Measurements from ENCODE around the gene SVEP1. TPM values are rescaled to one million over a fixed set of nuclear protein-coding genes. Genes with fewer than 3 reads are reported as not detected.

Gene SVEP1
- polyA plus RNA-seq, 1 donor (not counting 4 experiments of a cell fraction or from before 2014, with no cell fraction given): 0.14 TPM

- Histone ChIP-seq H4K20me1 (ENCODE audit: control insufficient read depth, extremely low read depth, insufficient read depth, low read length) (no peaks in the 10 kb centered on the region), H3K4me3 (ENCODE audit: control insufficient read depth in 2 of 3, extremely low read depth in 1 of 3, insufficient read depth in 2 of 3, low read depth in 1 of 3, low read length in 3 of 3) (no peak overlapping the region), H3K4me1 (ENCODE audit: control insufficient read depth, extremely low read depth, insufficient read depth, low read length) (peaks cover 10% of the 10 kb centered on the region), H3K4me2 (ENCODE audit: control insufficient read depth, extremely low read depth, insufficient read depth, low read depth, low read length) (no peak overlapping the region), H3K9me1 (ENCODE audit: control insufficient read depth, extremely low read depth, insufficient read depth, low read length) (no peaks in the 10 kb centered on the region), H3K79me2 (ENCODE audit: control insufficient read depth, insufficient read depth, low read length) (no peaks in the 10 kb centered on the region), H3K9me3 (ENCODE audit: control insufficient read depth, low read depth, low read length) (no peaks in the 10 kb centered on the region), H3K27ac (ENCODE audit: control insufficient read depth, insufficient read depth, low read length) (no peak overlapping the region), H2AFZ (ENCODE audit: control insufficient read depth, low read length) (no peak overlapping the region), H3K27me3 (ENCODE audit: control insufficient read depth, extremely low read depth, insufficient read depth, low read length) (no peaks in the 10 kb centered on the region), H3K9ac (ENCODE audit: control insufficient read depth, extremely low read depth, insufficient read depth, low read length) (no peak overlapping the region), H3K36me3 (ENCODE audit: control insufficient read depth in 2 of 2, extremely low read depth in 1 of 2, insufficient read depth in 2 of 2, low read length in 2 of 2) (no peaks in the 10 kb centered on the region)
- no peak for FAIRE-seq
- no peak for DNase-seq (ENCODE audit: low read depth, low spot score)
- dilution Hi-C loops (cut with MboI; ENCODE audit: extremely low pct_ligation_motif_present, low sequenced_read_pairs): no loop called here
- TF ChIP-seq EZH2 (IDR thresholded peaks at IDR 0.05; ENCODE audit: low read length): no peak
- TF ChIP-seq, protein P1, sequence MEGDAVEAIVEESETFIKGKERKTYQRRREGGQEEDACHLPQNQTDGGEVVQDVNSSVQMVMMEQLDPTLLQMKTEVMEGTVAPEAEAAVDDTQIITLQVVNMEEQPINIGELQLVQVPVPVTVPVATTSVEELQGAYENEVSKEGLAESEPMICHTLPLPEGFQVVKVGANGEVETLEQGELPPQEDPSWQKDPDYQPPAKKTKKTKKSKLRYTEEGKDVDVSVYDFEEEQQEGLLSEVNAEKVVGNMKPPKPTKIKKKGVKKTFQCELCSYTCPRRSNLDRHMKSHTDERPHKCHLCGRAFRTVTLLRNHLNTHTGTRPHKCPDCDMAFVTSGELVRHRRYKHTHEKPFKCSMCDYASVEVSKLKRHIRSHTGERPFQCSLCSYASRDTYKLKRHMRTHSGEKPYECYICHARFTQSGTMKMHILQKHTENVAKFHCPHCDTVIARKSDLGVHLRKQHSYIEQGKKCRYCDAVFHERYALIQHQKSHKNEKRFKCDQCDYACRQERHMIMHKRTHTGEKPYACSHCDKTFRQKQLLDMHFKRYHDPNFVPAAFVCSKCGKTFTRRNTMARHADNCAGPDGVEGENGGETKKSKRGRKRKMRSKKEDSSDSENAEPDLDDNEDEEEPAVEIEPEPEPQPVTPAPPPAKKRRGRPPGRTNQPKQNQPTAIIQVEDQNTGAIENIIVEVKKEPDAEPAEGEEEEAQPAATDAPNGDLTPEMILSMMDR (optimal IDR thresholded peaks at IDR 0.05 in 1 of 3, IDR thresholded peaks at IDR 0.05 in 1 of 3, conservative IDR thresholded peaks at IDR 0.05 in 1 of 3; ENCODE audit: extremely low read depth in 1 of 3, insufficient read depth in 2 of 3, low read length in 3 of 3): no peak
Observed at GRCh38 chr9:110446171-110446570, 133.4 kb downstream of the SVEP1 start.

GRCh38 chr9:110444911-110445310 is 134.6 kb downstream of the SVEP1 start:
- Histone ChIP-seq H3K9me3 (ENCODE audit: control insufficient read depth, low read depth, low read length) (no peaks in the 10 kb centered on the region), H3K4me3 (ENCODE audit: control insufficient read depth in 2 of 3, extremely low read depth in 1 of 3, insufficient read depth in 2 of 3, low read depth in 1 of 3, low read length in 3 of 3) (no peak overlapping the region), H3K4me1 (ENCODE audit: control insufficient read depth, extremely low read depth, insufficient read depth, low read length) (peaks cover 16% of the 10 kb centered on the region), H3K79me2 (ENCODE audit: control insufficient read depth, insufficient read depth, low read length) (no peaks in the 10 kb centered on the region), H3K9me1 (ENCODE audit: control insufficient read depth, extremely low read depth, insufficient read depth, low read length) (no peaks in the 10 kb centered on the region), H3K36me3 (ENCODE audit: control insufficient read depth in 2 of 2, extremely low read depth in 1 of 2, insufficient read depth in 2 of 2, low read length in 2 of 2) (no peaks in the 10 kb centered on the region), H2AFZ (ENCODE audit: control insufficient read depth, low read length) (no peak overlapping the region), H3K9ac (ENCODE audit: control insufficient read depth, extremely low read depth, insufficient read depth, low read length) (no peak overlapping the region), H3K27ac (ENCODE audit: control insufficient read depth, insufficient read depth, low read length) (no peak overlapping the region), H3K27me3 (ENCODE audit: control insufficient read depth, extremely low read depth, insufficient read depth, low read length) (no peaks in the 10 kb centered on the region), H4K20me1 (ENCODE audit: control insufficient read depth, extremely low read depth, insufficient read depth, low read length) (no peaks in the 10 kb centered on the region), H3K4me2 (ENCODE audit: control insufficient read depth, extremely low read depth, insufficient read depth, low read depth, low read length) (no peak overlapping the region)
- DNase-seq (ENCODE audit: low read depth, low spot score) (no peak), FAIRE-seq (no peak)
- dilution Hi-C loops (cut with MboI; ENCODE audit: extremely low pct_ligation_motif_present, low sequenced_read_pairs): no loop called here
- TF ChIP-seq, protein P1 (optimal IDR thresholded peaks at IDR 0.05 in 1 of 3, IDR thresholded peaks at IDR 0.05 in 1 of 3, conservative IDR thresholded peaks at IDR 0.05 in 1 of 3; ENCODE audit: extremely low read depth in 1 of 3, insufficient read depth in 2 of 3, low read length in 3 of 3): no peak
- no peak for TF ChIP-seq EZH2 (IDR thresholded peaks at IDR 0.05; ENCODE audit: low read length)

Measured in keratinocyte (primary cell).